ENCODE measurements around the gene CHRNA7.

- TF ChIP-seq, protein P1, sequence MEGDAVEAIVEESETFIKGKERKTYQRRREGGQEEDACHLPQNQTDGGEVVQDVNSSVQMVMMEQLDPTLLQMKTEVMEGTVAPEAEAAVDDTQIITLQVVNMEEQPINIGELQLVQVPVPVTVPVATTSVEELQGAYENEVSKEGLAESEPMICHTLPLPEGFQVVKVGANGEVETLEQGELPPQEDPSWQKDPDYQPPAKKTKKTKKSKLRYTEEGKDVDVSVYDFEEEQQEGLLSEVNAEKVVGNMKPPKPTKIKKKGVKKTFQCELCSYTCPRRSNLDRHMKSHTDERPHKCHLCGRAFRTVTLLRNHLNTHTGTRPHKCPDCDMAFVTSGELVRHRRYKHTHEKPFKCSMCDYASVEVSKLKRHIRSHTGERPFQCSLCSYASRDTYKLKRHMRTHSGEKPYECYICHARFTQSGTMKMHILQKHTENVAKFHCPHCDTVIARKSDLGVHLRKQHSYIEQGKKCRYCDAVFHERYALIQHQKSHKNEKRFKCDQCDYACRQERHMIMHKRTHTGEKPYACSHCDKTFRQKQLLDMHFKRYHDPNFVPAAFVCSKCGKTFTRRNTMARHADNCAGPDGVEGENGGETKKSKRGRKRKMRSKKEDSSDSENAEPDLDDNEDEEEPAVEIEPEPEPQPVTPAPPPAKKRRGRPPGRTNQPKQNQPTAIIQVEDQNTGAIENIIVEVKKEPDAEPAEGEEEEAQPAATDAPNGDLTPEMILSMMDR (IDR thresholded peaks at IDR 0.05; ENCODE audit: borderline replicate concordance, extremely low read depth, low read length, poor library complexity, severe bottlenecking) = no peak
- no peak for TF ChIP-seq EZH2 (IDR thresholded peaks at IDR 0.05; ENCODE audit: borderline replicate concordance, low read depth, low read length, severe bottlenecking)
Measured at GRCh38 chr15:32123473-32123872, 93.2 kb downstream of the CHRNA7 start.
